Measurements from ENCODE around the gene PTPN2.
"Not testable (repeated sequence)": the region's sequence is repeated elsewhere in the genome, so short reads cannot be mapped to it uniquely, and the experiment has no call there.

Gene PTPN2

GRCh38 chr18:12874992-12875391 is 9.0 kb downstream of the PTPN2 start:
- H3K79me2 ChIP-seq (ENCODE audit: control insufficient read depth, insufficient read depth, low read length, unreplicated experiment), result peaks cover 59% of the 10 kb centered on the region
- not testable (repeated sequence) for H2AFZ ChIP-seq (ENCODE audit: low read length, unreplicated experiment); H3K4me3 ChIP-seq (ENCODE audit: low read depth, low read length); H3K4me1 ChIP-seq (ENCODE audit: control insufficient read depth, insufficient read depth, low read length, unreplicated experiment); H3K27me3 ChIP-seq (ENCODE audit: insufficient read depth, low read length); H3K36me3 ChIP-seq (ENCODE audit: insufficient read depth, low read length); H3K27ac ChIP-seq (ENCODE audit: low read depth, low read length)

GRCh38 chr18:12873961-12874567 is 10.0 kb downstream of the PTPN2 start:
- not testable (repeated sequence) for H3K36me3 ChIP-seq (ENCODE audit: insufficient read depth, low read length); H3K4me1 ChIP-seq (ENCODE audit: control insufficient read depth, insufficient read depth, low read length, unreplicated experiment); H3K27me3 ChIP-seq (ENCODE audit: insufficient read depth, low read length); H3K4me3 ChIP-seq (ENCODE audit: low read depth, low read length); H3K27ac ChIP-seq (ENCODE audit: low read depth, low read length); H2AFZ ChIP-seq (ENCODE audit: low read length, unreplicated experiment)
- H3K79me2 ChIP-seq (ENCODE audit: control insufficient read depth, insufficient read depth, low read length, unreplicated experiment), result peaks cover 56% of the 10 kb centered on the region

- H3K4me3 ChIP-seq (ENCODE audit: low read depth, low read length), result no peak overlapping the region
- H2AFZ ChIP-seq (ENCODE audit: low read length, unreplicated experiment), result no peak overlapping the region
- H3K79me2 ChIP-seq (ENCODE audit: control insufficient read depth, insufficient read depth, low read length, unreplicated experiment), result peaks cover 57% of the 10 kb centered on the region
- no peak overlapping the region for H3K27ac ChIP-seq (ENCODE audit: low read depth, low read length)
- H3K27me3 ChIP-seq (ENCODE audit: insufficient read depth, low read length), result no peaks in the 10 kb centered on the region
- H3K36me3 ChIP-seq (ENCODE audit: insufficient read depth, low read length), result no peaks in the 10 kb centered on the region
- no peaks in the 10 kb centered on the region for H3K4me1 ChIP-seq (ENCODE audit: control insufficient read depth, insufficient read depth, low read length, unreplicated experiment)
Observed at GRCh38 chr18:12872408-12872807, 11.6 kb downstream of the PTPN2 start.

GRCh38 chr18:12868576-12868975 is 15.5 kb downstream of the PTPN2 start:
- H3K4me1 ChIP-seq (ENCODE audit: control insufficient read depth, insufficient read depth, low read length, unreplicated experiment), result no peaks in the 10 kb centered on the region
- H3K36me3 ChIP-seq (ENCODE audit: insufficient read depth, low read length), result no peaks in the 10 kb centered on the region
- peaks cover 54% of the 10 kb centered on the region for H3K79me2 ChIP-seq (ENCODE audit: control insufficient read depth, insufficient read depth, low read length, unreplicated experiment)
- no peak overlapping the region for H2AFZ ChIP-seq (ENCODE audit: low read length, unreplicated experiment)
- H3K27ac ChIP-seq (ENCODE audit: low read depth, low read length), result no peak overlapping the region
- H3K27me3 ChIP-seq (ENCODE audit: insufficient read depth, low read length), result no peaks in the 10 kb centered on the region
- no peak overlapping the region for H3K4me3 ChIP-seq (ENCODE audit: low read depth, low read length)

GRCh38 chr18:12867441-12868123 is 16.5 kb downstream of the PTPN2 start:
- no peak overlapping the region for H2AFZ ChIP-seq (ENCODE audit: low read length, unreplicated experiment)
- peaks cover 59% of the 10 kb centered on the region for H3K79me2 ChIP-seq (ENCODE audit: control insufficient read depth, insufficient read depth, low read length, unreplicated experiment)
- no peak overlapping the region for H3K27ac ChIP-seq (ENCODE audit: low read depth, low read length)
- no peak overlapping the region for H3K4me3 ChIP-seq (ENCODE audit: low read depth, low read length)
- no peaks in the 10 kb centered on the region for H3K36me3 ChIP-seq (ENCODE audit: insufficient read depth, low read length)
- no peaks in the 10 kb centered on the region for H3K4me1 ChIP-seq (ENCODE audit: control insufficient read depth, insufficient read depth, low read length, unreplicated experiment)
- no peaks in the 10 kb centered on the region for H3K27me3 ChIP-seq (ENCODE audit: insufficient read depth, low read length)

- peaks cover 72% of the 10 kb centered on the region for H3K79me2 ChIP-seq (ENCODE audit: control insufficient read depth, insufficient read depth, low read length, unreplicated experiment)
- no peaks in the 10 kb centered on the region for H3K4me1 ChIP-seq (ENCODE audit: control insufficient read depth, insufficient read depth, low read length, unreplicated experiment)
- H3K4me3 ChIP-seq (ENCODE audit: low read depth, low read length), result no peak overlapping the region
- H3K27ac ChIP-seq (ENCODE audit: low read depth, low read length), result no peak overlapping the region
- H3K27me3 ChIP-seq (ENCODE audit: insufficient read depth, low read length), result no peaks in the 10 kb centered on the region
- no peaks in the 10 kb centered on the region for H3K36me3 ChIP-seq (ENCODE audit: insufficient read depth, low read length)
- H2AFZ ChIP-seq (ENCODE audit: low read length, unreplicated experiment), result no peak overlapping the region
Observed at GRCh38 chr18:12863687-12864216, 20.3 kb downstream of the PTPN2 start.

- no peaks in the 10 kb centered on the region for H3K4me1 ChIP-seq (ENCODE audit: control insufficient read depth, insufficient read depth, low read length, unreplicated experiment)
- no peak overlapping the region for H3K27ac ChIP-seq (ENCODE audit: low read depth, low read length)
- no peaks in the 10 kb centered on the region; the same call in 1 of the 2 replicates for H3K36me3 ChIP-seq (ENCODE audit: insufficient read depth, low read length)
- no peak overlapping the region for H2AFZ ChIP-seq (ENCODE audit: low read length, unreplicated experiment)
- H3K4me3 ChIP-seq (ENCODE audit: low read depth, low read length), result no peak overlapping the region
- peaks cover 68% of the 10 kb centered on the region for H3K79me2 ChIP-seq (ENCODE audit: control insufficient read depth, insufficient read depth, low read length, unreplicated experiment)
- H3K27me3 ChIP-seq (ENCODE audit: insufficient read depth, low read length), result no peaks in the 10 kb centered on the region
Observed at GRCh38 chr18:12862874-12863482, 21.1 kb downstream of the PTPN2 start.

GRCh38 chr18:12862467-12862866 is 21.6 kb downstream of the PTPN2 start:
- Histone ChIP-seq H2AFZ (ENCODE audit: low read length, unreplicated experiment) (no peak overlapping the region), H3K4me3 (ENCODE audit: low read depth, low read length) (no peak overlapping the region), H3K79me2 (ENCODE audit: control insufficient read depth, insufficient read depth, low read length, unreplicated experiment) (peaks cover 65% of the 10 kb centered on the region), H3K27me3 (ENCODE audit: insufficient read depth, low read length) (no peaks in the 10 kb centered on the region), H3K4me1 (ENCODE audit: control insufficient read depth, insufficient read depth, low read length, unreplicated experiment) (no peaks in the 10 kb centered on the region), H3K36me3 (ENCODE audit: insufficient read depth, low read length) (peaks cover 1% of the 10 kb centered on the region), H3K27ac (ENCODE audit: low read depth, low read length) (no peak overlapping the region)

- no peak overlapping the region for H3K4me3 ChIP-seq (ENCODE audit: low read depth, low read length)
- no peaks in the 10 kb centered on the region for H3K27me3 ChIP-seq (ENCODE audit: insufficient read depth, low read length)
- no peaks in the 10 kb centered on the region for H3K4me1 ChIP-seq (ENCODE audit: control insufficient read depth, insufficient read depth, low read length, unreplicated experiment)
- H3K79me2 ChIP-seq (ENCODE audit: control insufficient read depth, insufficient read depth, low read length, unreplicated experiment), result peaks cover 65% of the 10 kb centered on the region
- peaks cover 6% of the 10 kb centered on the region for H3K36me3 ChIP-seq (ENCODE audit: insufficient read depth, low read length)
- H3K27ac ChIP-seq (ENCODE audit: low read depth, low read length), result no peak overlapping the region
- H2AFZ ChIP-seq (ENCODE audit: low read length, unreplicated experiment), result no peak overlapping the region
Observed at GRCh38 chr18:12861637-12862036, 22.4 kb downstream of the PTPN2 start.

- no peaks in the 10 kb centered on the region for H3K4me1 ChIP-seq (ENCODE audit: control insufficient read depth, insufficient read depth, low read length, unreplicated experiment)
- H3K27ac ChIP-seq (ENCODE audit: low read depth, low read length), result no peak overlapping the region
- peaks cover 61% of the 10 kb centered on the region for H3K79me2 ChIP-seq (ENCODE audit: control insufficient read depth, insufficient read depth, low read length, unreplicated experiment)
- peaks cover 10% of the 10 kb centered on the region for H3K36me3 ChIP-seq (ENCODE audit: insufficient read depth, low read length)
- no peak overlapping the region for H2AFZ ChIP-seq (ENCODE audit: low read length, unreplicated experiment)
- H3K27me3 ChIP-seq (ENCODE audit: insufficient read depth, low read length), result no peaks in the 10 kb centered on the region
- no peak overlapping the region for H3K4me3 ChIP-seq (ENCODE audit: low read depth, low read length)
Observed at GRCh38 chr18:12860530-12860929, 23.5 kb downstream of the PTPN2 start.

- Histone ChIP-seq H3K36me3 (ENCODE audit: insufficient read depth, low read length) (peaks cover 10% of the 10 kb centered on the region), H3K4me3 (ENCODE audit: low read depth, low read length) (no peak overlapping the region), H3K79me2 (ENCODE audit: control insufficient read depth, insufficient read depth, low read length, unreplicated experiment) (peaks cover 56% of the 10 kb centered on the region), H3K4me1 (ENCODE audit: control insufficient read depth, insufficient read depth, low read length, unreplicated experiment) (no peaks in the 10 kb centered on the region), H3K27me3 (ENCODE audit: insufficient read depth, low read length) (no peaks in the 10 kb centered on the region), H2AFZ (ENCODE audit: low read length, unreplicated experiment) (no peak overlapping the region), H3K27ac (ENCODE audit: low read depth, low read length) (0 out of 2 replicates have a peak overlapping the region, but pooled peaks have one; percentile 14)
Observed at GRCh38 chr18:12858991-12859390, 25.0 kb downstream of the PTPN2 start.
